ENCODE results near the gene MTHFS.

DNA sequence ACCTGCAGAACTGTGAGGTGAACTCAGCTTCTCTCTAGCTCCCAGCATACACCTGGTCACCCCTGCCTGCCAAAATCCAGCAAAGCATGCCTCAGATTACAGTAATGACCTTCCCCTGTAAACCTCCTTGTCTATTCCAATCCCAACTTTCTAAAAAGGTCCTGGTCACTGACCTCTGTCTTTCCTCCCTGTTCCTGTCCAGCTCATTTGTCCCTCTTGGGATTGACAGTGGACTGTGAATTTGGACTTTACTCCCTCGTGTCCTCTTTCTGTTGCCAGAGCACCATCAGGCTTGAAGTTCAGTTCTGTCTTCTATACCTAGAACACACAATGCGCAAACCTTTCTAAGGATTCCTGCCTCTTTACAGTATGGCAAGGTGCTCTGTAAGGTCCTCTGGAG lies 50.3 kb downstream of the MTHFS start:
- TF ChIP-seq, protein P1, sequence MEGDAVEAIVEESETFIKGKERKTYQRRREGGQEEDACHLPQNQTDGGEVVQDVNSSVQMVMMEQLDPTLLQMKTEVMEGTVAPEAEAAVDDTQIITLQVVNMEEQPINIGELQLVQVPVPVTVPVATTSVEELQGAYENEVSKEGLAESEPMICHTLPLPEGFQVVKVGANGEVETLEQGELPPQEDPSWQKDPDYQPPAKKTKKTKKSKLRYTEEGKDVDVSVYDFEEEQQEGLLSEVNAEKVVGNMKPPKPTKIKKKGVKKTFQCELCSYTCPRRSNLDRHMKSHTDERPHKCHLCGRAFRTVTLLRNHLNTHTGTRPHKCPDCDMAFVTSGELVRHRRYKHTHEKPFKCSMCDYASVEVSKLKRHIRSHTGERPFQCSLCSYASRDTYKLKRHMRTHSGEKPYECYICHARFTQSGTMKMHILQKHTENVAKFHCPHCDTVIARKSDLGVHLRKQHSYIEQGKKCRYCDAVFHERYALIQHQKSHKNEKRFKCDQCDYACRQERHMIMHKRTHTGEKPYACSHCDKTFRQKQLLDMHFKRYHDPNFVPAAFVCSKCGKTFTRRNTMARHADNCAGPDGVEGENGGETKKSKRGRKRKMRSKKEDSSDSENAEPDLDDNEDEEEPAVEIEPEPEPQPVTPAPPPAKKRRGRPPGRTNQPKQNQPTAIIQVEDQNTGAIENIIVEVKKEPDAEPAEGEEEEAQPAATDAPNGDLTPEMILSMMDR (conservative IDR thresholded peaks at IDR 0.05 in 1 of 2, IDR thresholded peaks at IDR 0.05 in 1 of 2; ENCODE audit: low read depth in 1 of 2, low read length in 2 of 2): no peak
- no peak for TF ChIP-seq EZH2 (IDR thresholded peaks at IDR 0.05; ENCODE audit: low read length, missing control alignments)
